Common myeloid progenitor, CD34-positive (primary cell): ENCODE measurements around the gene RBL2.

Source experiments
- CTCF ChIA-PET: fragments of 350-600 bp; sonication (Branson Sonifier 250); formaldehyde crosslinking; loops from one replicate; lab custom pipeline; 2021; ENCODE audit warnings: antibody characterized with exemption; lab: Charles Lee
- POLR2A ChIA-PET: fragments of 350-600 bp; sonication (Branson Sonifier 250); formaldehyde crosslinking; loops from one replicate; lab custom pipeline; 2021; ENCODE audit warnings: antibody characterized with exemption; lab: Charles Lee
- DNase-seq, 3 donors: peaks; one replicate each; pipeline versions ENCODE4 v3.0.0 to v3.0.0-alpha.2; 2013
- H3K27ac ChIP-seq, 2 experiments: 1 replicate in 1 of 2; 2 replicates in 1 of 2; pipeline ENCODE4 v1.7.0; 2013; ENCODE audit warnings: inconsistent platforms in 2 of 2, low read length in 2 of 2, mild to moderate bottlenecking in 2 of 2, low read depth in 1 of 2, moderate library complexity in 1 of 2; ENCODE audit not compliant: severe bottlenecking in 2 of 2, insufficient read depth in 1 of 2, poor library complexity in 1 of 2
- H3K27me3 ChIP-seq, 5 experiments: replicated peaks in 2 of 5; 1 replicate in 3 of 5; 2 replicates in 2 of 5; pipeline versions ENCODE4 v1.6.1 to v1.7.0; 2013; ENCODE audit warnings: low read length in 4 of 5, mild to moderate bottlenecking in 2 of 5, moderate library complexity in 2 of 5, inconsistent platforms in 1 of 5; ENCODE audit not compliant: insufficient read depth in 5 of 5, control insufficient read depth in 4 of 5
- H3K36me3 ChIP-seq, 4 experiments: 1 replicate in 2 of 4; 2 replicates in 2 of 4; pipeline versions ENCODE4 v1.6.1 to v1.7.0; 2013; ENCODE audit warnings: low read length in 3 of 4, control low read depth in 1 of 4, mild to moderate bottlenecking in 1 of 4; ENCODE audit not compliant: control insufficient read depth in 4 of 4, insufficient read depth in 4 of 4
- H3K4me1 ChIP-seq, 4 experiments: 1 replicate in 3 of 4; 2 replicates in 1 of 4; pipeline versions ENCODE4 v1.6.1 to v1.7.1; 2013; ENCODE audit warnings: low read length in 3 of 4, mild to moderate bottlenecking in 3 of 4, control low read depth in 1 of 4, inconsistent platforms in 1 of 4, moderate library complexity in 1 of 4; ENCODE audit not compliant: control insufficient read depth in 4 of 4, insufficient read depth in 4 of 4; ENCODE audit errors: control extremely low read depth in 1 of 4
- H3K4me3 ChIP-seq, 7 experiments: 1 replicate in 4 of 7; 2 replicates in 3 of 7; pipeline versions ENCODE4 v1.5.1 to v1.7.0; 2013; ENCODE audit warnings: mild to moderate bottlenecking in 7 of 7, low read length in 6 of 7, moderate library complexity in 6 of 7, inconsistent platforms in 2 of 7, low read depth in 2 of 7, control low read depth in 1 of 7; ENCODE audit not compliant: insufficient read depth in 4 of 7, control insufficient read depth in 1 of 7; ENCODE audit errors: extremely low read depth in 1 of 7
- H3K9me3 ChIP-seq, 5 experiments: 1 replicate in 4 of 5; 2 replicates in 1 of 5; pipeline versions ENCODE4 v1.6.1 to v1.7.1; 2013; ENCODE audit warnings: low read length in 4 of 5, mild to moderate bottlenecking in 2 of 5, inconsistent platforms in 1 of 5, low read depth in 1 of 5, moderate library complexity in 1 of 5; ENCODE audit not compliant: control insufficient read depth in 4 of 5, insufficient read depth in 2 of 5; ENCODE audit errors: control extremely low read depth in 1 of 5
- WGBS: methylation state at CpG from one replicate; pipeline ENCODE4 v1.1.5; 2013; ENCODE audit not compliant: insufficient coverage; 5-methylcytosine and 5-hydroxymethylcytosine counted together

The RBL2 gene

DNA sequence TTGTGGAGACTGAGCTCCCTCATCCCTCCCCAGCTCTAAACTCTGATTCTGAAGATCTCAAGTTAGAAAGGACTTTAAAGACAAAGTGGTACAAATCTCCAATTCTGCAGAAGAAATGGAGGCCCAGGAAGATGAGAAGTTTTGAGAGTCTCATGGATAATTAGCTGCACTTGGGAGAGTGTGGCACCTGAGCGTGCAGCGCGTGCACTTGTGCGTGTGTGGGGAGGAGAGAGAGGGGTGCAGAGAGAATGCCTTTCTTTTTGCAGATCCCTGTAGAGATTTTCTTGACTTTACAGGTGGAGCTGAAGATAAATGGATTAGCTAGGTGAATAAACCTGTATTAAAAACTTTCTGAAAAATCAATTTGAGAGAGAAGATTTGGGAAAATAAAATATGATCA lies 83.6 kb downstream of the RBL2 start:
- peak overlapping the region in 2 of 7 experiments; percentile 68 to 71 for H3K4me3 ChIP-seq
- peaks cover 18 to 25% (median 22%) of the 10 kb centered on the region in 4 experiments for H3K4me1 ChIP-seq
- 85% methylated on average over 4 of the region's 4 CpGs for WGBS

DNA sequence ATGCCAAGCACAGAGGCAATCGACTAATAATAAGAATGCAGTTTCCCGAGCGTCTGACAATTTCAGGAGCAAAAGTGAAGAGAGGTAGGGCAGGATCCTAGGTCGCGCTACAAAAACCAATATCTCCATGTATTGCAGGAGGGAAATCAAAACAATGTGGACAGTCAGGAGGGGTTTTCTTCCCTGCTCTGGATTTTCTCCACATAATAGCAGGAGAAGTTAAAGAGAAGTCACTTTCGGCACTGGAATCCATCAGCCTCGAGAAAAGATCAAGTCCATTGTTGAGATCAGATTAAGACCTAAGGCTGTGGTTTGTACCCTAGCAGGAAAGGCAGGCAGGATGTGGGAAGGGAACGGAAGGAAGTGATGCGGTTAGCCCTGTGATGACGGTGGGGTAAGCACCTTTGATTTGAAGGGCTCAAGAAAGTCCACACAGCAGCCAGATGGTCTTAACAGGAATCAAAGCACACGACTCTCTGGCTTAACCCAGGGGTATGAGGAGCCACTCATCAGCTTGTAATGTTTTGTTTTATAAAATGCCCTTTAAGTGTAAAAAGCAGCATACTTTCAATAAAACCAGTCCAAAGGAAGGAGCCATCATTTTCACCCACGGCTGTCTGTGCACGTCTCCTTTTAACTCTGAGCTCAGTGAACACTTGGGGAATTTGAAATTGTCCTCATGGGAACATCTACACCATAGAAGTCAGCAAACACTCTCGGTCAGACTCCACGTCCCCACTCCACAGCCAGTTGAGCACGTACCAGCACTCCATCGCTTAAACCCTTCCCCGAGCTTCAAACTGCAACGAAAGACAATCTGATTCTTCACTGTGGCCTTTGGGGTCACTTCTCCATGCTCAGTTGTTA lies 84.5 kb downstream of the RBL2 start:
- peaks cover 18 to 25% (median 22%) of the 10 kb centered on the region in 4 experiments for H3K4me1 ChIP-seq
- no peak overlapping the region for H3K27ac ChIP-seq
- H3K27me3 ChIP-seq = peaks cover 0 to 75% (median 19%) of the 10 kb centered on the region in 5 experiments
- 22% methylated on average over 18 of the region's 19 CpGs for WGBS
- H3K36me3 ChIP-seq = no peaks in the 10 kb centered on the region
- CTCF ChIA-PET = interaction anchor here (0.6 to 3.4 kb wide), 4 partner anchors 12 to 837 kb away, joined by 3 to 18 read pairs (median 5); no protein-coding TSS in a partner anchor
- peak overlapping the region in 5 of 7 experiments; percentile 2 to 71 (median 21) for H3K4me3 ChIP-seq
- H3K9me3 ChIP-seq = peaks cover 0 to 5% (median 1%) of the 10 kb centered on the region in 5 experiments
- POLR2A ChIA-PET = no interaction called here
- peak; percentile 86 to 96 (median 94) for DNase-seq

More for the DNA sequence above, 83.6 kb downstream of the RBL2 start:
- Histone ChIP-seq H3K27ac (no peak overlapping the region), H3K9me3 (peaks cover 0 to 9% (median 8%) of the 10 kb centered on the region in 5 experiments), H3K36me3 (no peaks in the 10 kb centered on the region), H3K27me3 (peaks cover 0 to 72% (median 19%) of the 10 kb centered on the region in 5 experiments)
- DNase-seq = no peak
- POLR2A ChIA-PET = no interaction called here
- CTCF ChIA-PET = interaction anchor here (1.2 to 3.4 kb wide), 3 partner anchors 11 to 32 kb away, joined by 4 to 18 read pairs (median 6); no protein-coding TSS in a partner anchor

DNA sequence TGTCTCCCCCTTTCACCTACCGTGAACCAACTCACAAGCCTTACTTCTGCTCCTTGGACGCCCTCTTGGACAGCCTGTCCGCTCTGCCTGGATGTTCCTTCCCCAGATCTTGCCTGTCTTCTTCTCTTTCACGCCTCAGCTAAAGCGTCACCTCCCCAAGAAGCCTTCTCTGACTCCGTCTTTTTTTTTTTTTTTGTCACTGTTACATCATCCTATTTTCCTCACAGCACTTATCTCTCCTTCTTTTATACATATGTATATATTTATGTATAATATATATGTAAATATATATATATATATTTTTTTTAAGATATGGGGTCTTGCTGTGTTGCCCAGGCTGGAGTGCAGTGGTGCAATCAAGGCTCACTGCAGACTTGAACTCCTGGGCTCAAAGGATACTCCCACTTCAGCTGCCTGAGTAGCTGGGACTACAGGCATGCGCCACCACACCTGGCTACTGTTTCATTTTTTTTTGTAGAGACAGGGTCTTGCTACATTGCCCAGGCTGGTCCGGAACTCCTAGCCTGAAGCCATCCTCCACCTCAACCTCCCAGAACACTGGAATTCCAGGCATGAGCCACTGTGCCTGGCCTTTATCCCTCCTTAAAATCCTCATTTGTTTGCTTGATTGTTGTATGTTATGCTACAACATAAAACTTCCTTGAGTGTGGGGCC lies 85.3 kb downstream of the RBL2 start:
- CTCF ChIA-PET = interaction anchor here (0.6 to 3.4 kb wide), 5 partner anchors 11 to 836 kb away, joined by 3 to 18 read pairs (median 3); partner anchors contain the start of gene AKTIP
- POLR2A ChIA-PET = interaction anchor here (0.8 kb wide), 1 partner anchor 11 kb away, joined by 3 read pairs; no protein-coding TSS in a partner anchor

DNA sequence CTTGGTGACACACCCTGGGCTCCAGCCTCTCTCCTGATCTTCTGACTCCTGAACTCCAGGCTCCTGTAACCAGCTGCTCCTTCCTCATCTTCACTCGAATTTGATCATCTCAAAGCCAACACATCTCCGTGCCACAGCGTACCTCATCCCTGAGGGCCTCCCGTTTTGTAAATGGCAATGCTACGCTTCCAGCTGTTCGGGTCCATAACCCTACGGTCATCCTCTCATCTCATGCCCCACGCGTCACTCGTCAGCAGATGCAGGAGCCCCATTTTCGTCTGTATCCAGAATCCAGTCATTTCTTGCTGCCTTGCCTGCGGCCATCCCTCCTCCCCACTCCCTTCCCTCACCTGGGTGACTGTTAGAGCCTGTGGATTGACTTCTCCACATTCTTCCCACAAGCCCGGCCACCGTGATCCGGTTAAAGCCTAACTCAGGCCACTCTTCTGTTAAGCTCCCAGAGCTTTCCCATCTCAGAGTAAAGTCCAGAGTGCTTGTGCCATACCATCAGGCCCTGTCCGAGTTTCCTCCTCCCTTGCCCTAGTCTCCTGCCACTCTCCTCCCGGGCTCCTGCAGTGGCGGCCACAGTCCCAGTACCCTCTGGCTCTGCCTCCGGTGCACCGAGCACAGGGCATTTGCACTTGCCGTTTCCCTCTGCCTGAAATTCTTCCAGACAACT lies 89.0 kb downstream of the RBL2 start:
- peaks cover 10 to 15% (median 11%) of the 10 kb centered on the region in 4 experiments for H3K4me1 ChIP-seq
- H3K36me3 ChIP-seq = no peaks in the 10 kb centered on the region
- WGBS = 98% methylated on average over 21 of the region's 21 CpGs
- H3K27me3 ChIP-seq = peaks cover 0 to 43% (median 9%) of the 10 kb centered on the region in 5 experiments
- ChIA-PET CTCF (interaction anchor here (1.2 kb wide), 1 partner anchor 17 kb away, joined by 4 read pairs; no protein-coding TSS in a partner anchor), POLR2A (no interaction called here)
- no peaks in the 10 kb centered on the region for H3K9me3 ChIP-seq
- H3K4me3 ChIP-seq = no peak overlapping the region
- no peak for DNase-seq
- no peak overlapping the region for H3K27ac ChIP-seq

More for the DNA sequence above, 85.3 kb downstream of the RBL2 start:
- DNase-seq = no peak
- Histone ChIP-seq H3K4me3 (peak overlapping the region in 2 of 7 experiments; percentile 68 to 71), H3K27me3 (peaks cover 0 to 74% (median 19%) of the 10 kb centered on the region in 5 experiments), H3K4me1 (peaks cover 18 to 25% (median 22%) of the 10 kb centered on the region in 4 experiments), H3K36me3 (no peaks in the 10 kb centered on the region), H3K9me3 (peaks cover 0 to 3% (median 0%) of the 10 kb centered on the region in 5 experiments), H3K27ac (no peak overlapping the region)
- 73% methylated on average over 3 of the region's 8 CpGs for WGBS

GRCh38 chr16:53523971-53524548 lies 89.8 kb downstream of the RBL2 start:
- ChIA-PET POLR2A (no interaction called here), CTCF (no interaction called here)
- no peaks in the 10 kb centered on the region for H3K9me3 ChIP-seq
- no peak overlapping the region for H3K27ac ChIP-seq
- H3K27me3 ChIP-seq = peaks cover 0 to 46% (median 11%) of the 10 kb centered on the region in 5 experiments
- no peak for DNase-seq
- H3K36me3 ChIP-seq = no peaks in the 10 kb centered on the region
- H3K4me3 ChIP-seq = no peak overlapping the region
- 97% methylated on average over 15 of the region's 15 CpGs for WGBS
- peaks cover 3 to 7% (median 4%) of the 10 kb centered on the region in 4 experiments for H3K4me1 ChIP-seq

DNA sequence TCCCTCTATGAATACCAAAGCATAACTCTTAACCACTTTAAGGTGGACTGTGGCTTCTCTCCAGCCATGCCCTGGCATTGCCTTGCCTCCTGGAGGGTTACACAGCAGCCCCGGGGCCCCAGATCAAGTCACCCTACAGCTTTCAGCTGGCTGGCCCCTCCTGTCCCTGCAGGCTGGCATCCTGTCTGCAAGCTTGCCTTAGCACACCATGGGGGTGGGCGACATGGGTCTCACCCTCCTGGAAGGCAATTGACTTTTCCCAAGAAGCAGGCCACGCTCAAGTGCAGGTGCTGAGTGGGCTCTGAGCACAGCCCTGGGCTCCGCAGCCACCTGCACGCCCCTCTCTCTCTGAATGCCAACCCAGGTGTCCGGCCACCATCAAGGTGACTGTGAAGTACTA lies 94.5 kb downstream of the RBL2 start:
- Histone ChIP-seq H3K4me3 (no peak overlapping the region), H3K36me3 (no peaks in the 10 kb centered on the region), H3K9me3 (peaks cover 0 to 2% (median 0%) of the 10 kb centered on the region in 5 experiments), H3K27ac (no peak overlapping the region), H3K4me1 (no peaks in the 10 kb centered on the region), H3K27me3 (peaks cover 0 to 10% (median 8%) of the 10 kb centered on the region in 5 experiments)
- WGBS = 96% methylated on average over 6 of the region's 6 CpGs
- no peak for DNase-seq
- ChIA-PET CTCF (no interaction called here), POLR2A (interaction anchor here (0.8 kb wide), 1 partner anchor 53 kb away, joined by 4 read pairs; no protein-coding TSS in a partner anchor)
